OCI-LY7 (cell line): ENCODE data around the gene SLC19A1.

Experiments
- EZH2phosphoT487 ChIP-seq: fragments of 200-600 bp; sonication (generic); IDR thresholded peaks from 2 replicates; pipeline ENCODE4 v1.6.1; 2018; ENCODE audit warnings: low read depth, borderline replicate concordance, mild to moderate bottlenecking, mixed run types, antibody characterized with exemption, low read length, moderate library complexity, mixed read lengths
- TF ChIP-seq, protein P1 (sequence below): fragments of 200-600 bp; sonication (generic); conservative IDR thresholded peaks from 2 replicates; pipeline ENCODE4 v1.5.1; 2014; ENCODE audit warnings: mild to moderate bottlenecking, antibody characterized with exemption, low read length, moderate library complexity, mixed read lengths

DNA sequence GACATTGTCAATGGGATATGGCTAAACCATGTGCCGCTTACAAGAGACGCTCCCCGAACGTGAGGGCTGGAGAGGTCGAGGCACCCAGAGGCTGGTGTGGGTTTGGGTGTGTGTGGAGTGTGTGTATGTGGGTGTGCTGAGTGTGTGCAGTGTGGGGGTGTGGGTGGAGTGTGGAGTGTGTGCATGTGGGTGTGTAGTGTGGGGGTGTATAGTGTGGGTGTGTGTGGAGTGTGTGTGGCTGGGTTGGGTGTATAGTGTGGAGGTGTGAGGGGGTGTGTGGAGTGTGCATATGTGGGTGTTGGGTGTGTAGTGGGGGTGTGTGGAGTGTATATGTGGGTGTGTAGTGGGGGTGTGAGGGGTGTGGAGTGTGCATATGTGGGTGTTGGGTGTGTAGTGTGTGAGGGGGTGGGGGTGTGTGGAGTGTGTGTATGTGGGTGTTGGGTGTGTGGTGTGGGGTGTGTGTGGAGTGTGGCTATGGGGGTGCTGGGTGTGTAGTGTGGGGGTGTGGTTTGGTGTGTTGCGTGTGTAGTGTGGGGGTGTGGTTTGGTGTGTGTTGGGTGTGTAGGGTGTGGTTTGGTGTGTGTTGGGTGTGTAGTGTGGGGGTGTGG, 42.2 kb downstream of the SLC19A1 start:
- TF ChIP-seq, protein P1, sequence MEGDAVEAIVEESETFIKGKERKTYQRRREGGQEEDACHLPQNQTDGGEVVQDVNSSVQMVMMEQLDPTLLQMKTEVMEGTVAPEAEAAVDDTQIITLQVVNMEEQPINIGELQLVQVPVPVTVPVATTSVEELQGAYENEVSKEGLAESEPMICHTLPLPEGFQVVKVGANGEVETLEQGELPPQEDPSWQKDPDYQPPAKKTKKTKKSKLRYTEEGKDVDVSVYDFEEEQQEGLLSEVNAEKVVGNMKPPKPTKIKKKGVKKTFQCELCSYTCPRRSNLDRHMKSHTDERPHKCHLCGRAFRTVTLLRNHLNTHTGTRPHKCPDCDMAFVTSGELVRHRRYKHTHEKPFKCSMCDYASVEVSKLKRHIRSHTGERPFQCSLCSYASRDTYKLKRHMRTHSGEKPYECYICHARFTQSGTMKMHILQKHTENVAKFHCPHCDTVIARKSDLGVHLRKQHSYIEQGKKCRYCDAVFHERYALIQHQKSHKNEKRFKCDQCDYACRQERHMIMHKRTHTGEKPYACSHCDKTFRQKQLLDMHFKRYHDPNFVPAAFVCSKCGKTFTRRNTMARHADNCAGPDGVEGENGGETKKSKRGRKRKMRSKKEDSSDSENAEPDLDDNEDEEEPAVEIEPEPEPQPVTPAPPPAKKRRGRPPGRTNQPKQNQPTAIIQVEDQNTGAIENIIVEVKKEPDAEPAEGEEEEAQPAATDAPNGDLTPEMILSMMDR: no peak
- no peak for TF ChIP-seq EZH2phosphoT487
